DMS153 treated with DMSO at 0.1 percent for 48 hours (cell line): ENCODE measurements around the gene NDUFS6.
A peak's percentile ranks its signal among the peaks of the same experiment; 100 is the strongest.

Source experiments
- DNase-seq: peaks from one replicate; lab custom pipeline; 2025; ENCODE audit not compliant: unreplicated experiment; lab: John Stamatoyannopoulos, UW

Gene NDUFS6

GRCh38 chr5:1845696-1846095, 44.5 kb downstream of the NDUFS6 start:
- no peak for DNase-seq

GRCh38 chr5:1846583-1846982, 45.4 kb downstream of the NDUFS6 start:
- DNase-seq, result no peak

- no peak for DNase-seq
Observed at GRCh38 chr5:1847056-1847455, 45.8 kb downstream of the NDUFS6 start.

- DNase-seq, result no peak
Observed at GRCh38 chr5:1847611-1848010, 46.4 kb downstream of the NDUFS6 start.

GRCh38 chr5:1850324-1851154, 49.3 kb downstream of the NDUFS6 start:
- DNase-seq, result no peak

GRCh38 chr5:1851290-1851934, 50.2 kb downstream of the NDUFS6 start:
- DNase-seq, result no peak

- DNase-seq, result no peak
Observed at GRCh38 chr5:1852324-1852947, 51.2 kb downstream of the NDUFS6 start.

GRCh38 chr5:1853531-1853930, 52.3 kb downstream of the NDUFS6 start:
- no peak for DNase-seq

- no peak for DNase-seq
Observed at GRCh38 chr5:1855075-1855474, 53.9 kb downstream of the NDUFS6 start.

- no peak for DNase-seq
Observed at GRCh38 chr5:1855596-1855995, 54.4 kb downstream of the NDUFS6 start.

- no peak for DNase-seq
Observed at GRCh38 chr5:1856596-1857255, 55.5 kb downstream of the NDUFS6 start.

GRCh38 chr5:1857256-1857600, 56.0 kb downstream of the NDUFS6 start:
- DNase-seq, result no peak

GRCh38 chr5:1858436-1858835, 57.2 kb downstream of the NDUFS6 start:
- no peak for DNase-seq

- DNase-seq, result no peak
Observed at GRCh38 chr5:1859099-1859498, 57.9 kb downstream of the NDUFS6 start.

GRCh38 chr5:1860021-1860610, 58.9 kb downstream of the NDUFS6 start:
- DNase-seq, result no peak

GRCh38 chr5:1860949-1861348, 59.7 kb downstream of the NDUFS6 start:
- no peak for DNase-seq

GRCh38 chr5:1864896-1865440, 63.8 kb downstream of the NDUFS6 start:
- peak; percentile 60 for DNase-seq

GRCh38 chr5:1865486-1865885, 64.3 kb downstream of the NDUFS6 start:
- DNase-seq, result peak; percentile 62
